PFSK-1 (cell line): ENCODE data around the gene C1QTNF12.

Experiments
- FOXP2 ChIP-seq: optimal IDR thresholded peaks from 2 replicates; pipeline ENCODE3; 2011; ENCODE audit warnings: borderline replicate concordance, control low read depth, inconsistent platforms; ENCODE audit not compliant: insufficient read depth; ENCODE audit errors: extremely low read length, extremely low read depth
- POLR2AphosphoS5 ChIP-seq: IDR thresholded peaks from 2 replicates; pipeline ENCODE4 v1.6.1; 2012; ENCODE audit warnings: low read depth, mild to moderate bottlenecking, control low read depth, low read length, moderate library complexity
- SIN3A ChIP-seq: IDR thresholded peaks from 2 replicates; pipeline ENCODE4 v1.6.1; 2012; ENCODE audit warnings: mild to moderate bottlenecking, low read length, moderate library complexity, borderline replicate concordance; ENCODE audit not compliant: insufficient read depth
- TAF1 ChIP-seq: IDR thresholded peaks from 2 replicates; pipeline ENCODE4 v1.6.1; 2012; ENCODE audit warnings: low read length, control low read depth, borderline replicate concordance; ENCODE audit not compliant: insufficient read depth
- TF ChIP-seq, protein P1 (sequence below), 2 experiments: IDR thresholded peaks; 2 replicates each; pipeline versions ENCODE4 v1.6.1 to v1.8.0; 2011 to 2012; ENCODE audit warnings: low read depth in 2 of 2, low read length in 2 of 2, control low read depth in 1 of 2, inconsistent platforms in 1 of 2, mild to moderate bottlenecking in 1 of 2, moderate library complexity in 1 of 2; ENCODE audit not compliant: insufficient read depth in 1 of 2

DNA sequence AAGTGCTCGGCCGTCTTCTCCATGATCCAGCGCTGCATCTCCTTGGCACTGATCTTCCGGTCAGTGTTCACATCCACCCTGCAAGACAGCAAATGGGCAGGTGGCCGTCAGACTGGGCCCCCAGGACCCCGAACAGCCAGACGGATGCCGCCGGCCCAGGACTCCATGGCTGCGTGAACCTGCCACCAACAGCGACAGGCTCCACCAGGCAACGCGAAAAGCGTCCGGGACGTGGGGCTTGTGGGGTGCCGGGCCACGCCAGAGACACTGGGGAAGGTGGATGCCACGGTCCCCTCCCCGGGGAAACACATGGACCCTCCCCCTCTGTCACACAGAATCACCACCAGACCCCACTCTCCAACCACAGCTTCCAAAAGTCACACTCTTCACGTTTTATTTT is 22.6 kb downstream of the C1QTNF12 start:
- TF ChIP-seq POLR2AphosphoS5 (no peak), SIN3A (no peak), TAF1 (no peak), FOXP2 (no peak)
- TF ChIP-seq, protein P1, sequence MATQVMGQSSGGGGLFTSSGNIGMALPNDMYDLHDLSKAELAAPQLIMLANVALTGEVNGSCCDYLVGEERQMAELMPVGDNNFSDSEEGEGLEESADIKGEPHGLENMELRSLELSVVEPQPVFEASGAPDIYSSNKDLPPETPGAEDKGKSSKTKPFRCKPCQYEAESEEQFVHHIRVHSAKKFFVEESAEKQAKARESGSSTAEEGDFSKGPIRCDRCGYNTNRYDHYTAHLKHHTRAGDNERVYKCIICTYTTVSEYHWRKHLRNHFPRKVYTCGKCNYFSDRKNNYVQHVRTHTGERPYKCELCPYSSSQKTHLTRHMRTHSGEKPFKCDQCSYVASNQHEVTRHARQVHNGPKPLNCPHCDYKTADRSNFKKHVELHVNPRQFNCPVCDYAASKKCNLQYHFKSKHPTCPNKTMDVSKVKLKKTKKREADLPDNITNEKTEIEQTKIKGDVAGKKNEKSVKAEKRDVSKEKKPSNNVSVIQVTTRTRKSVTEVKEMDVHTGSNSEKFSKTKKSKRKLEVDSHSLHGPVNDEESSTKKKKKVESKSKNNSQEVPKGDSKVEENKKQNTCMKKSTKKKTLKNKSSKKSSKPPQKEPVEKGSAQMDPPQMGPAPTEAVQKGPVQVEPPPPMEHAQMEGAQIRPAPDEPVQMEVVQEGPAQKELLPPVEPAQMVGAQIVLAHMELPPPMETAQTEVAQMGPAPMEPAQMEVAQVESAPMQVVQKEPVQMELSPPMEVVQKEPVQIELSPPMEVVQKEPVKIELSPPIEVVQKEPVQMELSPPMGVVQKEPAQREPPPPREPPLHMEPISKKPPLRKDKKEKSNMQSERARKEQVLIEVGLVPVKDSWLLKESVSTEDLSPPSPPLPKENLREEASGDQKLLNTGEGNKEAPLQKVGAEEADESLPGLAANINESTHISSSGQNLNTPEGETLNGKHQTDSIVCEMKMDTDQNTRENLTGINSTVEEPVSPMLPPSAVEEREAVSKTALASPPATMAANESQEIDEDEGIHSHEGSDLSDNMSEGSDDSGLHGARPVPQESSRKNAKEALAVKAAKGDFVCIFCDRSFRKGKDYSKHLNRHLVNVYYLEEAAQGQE (IDR thresholded peaks at IDR 0.05; ENCODE audit: insufficient read depth in 1 of 2, low read depth in 2 of 2, low read length in 2 of 2): no peak
